ENCODE measurements around the gene TMEM63B.

- TF ChIP-seq CTCF (conservative IDR thresholded peaks at IDR 0.05 in 1 of 2, IDR thresholded peaks at IDR 0.05 in 1 of 2; ENCODE audit: extremely low read depth in 1 of 2, insufficient read depth in 1 of 2, low read depth in 1 of 2, low read length in 2 of 2) (no peak), EZH2 (IDR thresholded peaks at IDR 0.05; ENCODE audit: borderline replicate concordance, low read length) (no peak)
Measured at GRCh38 chr6:44193307-44193910, 66.1 kb downstream of the TMEM63B start.

Data from mammary epithelial cell (primary cell).